Measurements from ENCODE around the gene CRMP1. TPM values are rescaled to one million over a fixed set of nuclear protein-coding genes. Genes with fewer than 3 reads are reported as not detected.

CRMP1 gene
- total and polyA plus RNA-seq, 7 experiments from 2014 or later = 0.46 TPM; not detected in 6

DNA sequence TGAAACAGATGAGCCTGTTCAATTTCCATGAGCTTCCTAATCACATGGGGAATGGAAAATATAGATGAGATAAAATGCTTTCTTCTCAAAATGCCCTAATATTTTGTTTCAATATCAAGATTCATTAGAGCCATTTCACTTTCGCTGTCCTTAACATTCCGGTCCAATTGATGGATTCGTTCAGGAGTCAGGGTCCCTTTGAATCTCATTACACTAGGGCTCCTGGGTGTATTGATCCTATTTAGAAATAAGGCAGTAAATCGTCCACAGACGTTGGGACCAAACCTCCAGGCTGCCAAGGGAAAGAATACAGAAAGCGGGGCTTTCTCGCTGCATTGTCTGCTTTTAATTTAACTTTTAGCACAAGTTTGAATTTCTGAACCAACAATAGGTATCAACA is 20.6 kb upstream of the CRMP1 start:
- DNase-seq (no peak), ATAC-seq (no peak)
- no peak overlapping the region for H3K4me3 ChIP-seq (ENCODE audit: low read length)
- H3K27me3 ChIP-seq (ENCODE audit: control insufficient read depth in 2 of 2, insufficient read depth in 2 of 2, low read length in 2 of 2) = no peaks in the 10 kb centered on the region
- Mint-ChIP-seq H3K4me3 (no peak overlapping the region), H3K27ac (no peak overlapping the region), H3K36me3 (peaks cover 0 to 6% (median 0%) of the 10 kb centered on the region in 5 donors), H3K4me1 (peaks cover 0 to 3% (median 0%) of the 10 kb centered on the region in 7 donors), H3K27me3 (peaks cover 0 to 11% (median 9%) of the 10 kb centered on the region in 5 donors), H3K9me3 (peaks cover 6 to 28% (median 17%) of the 10 kb centered on the region in 11 donors)
- H3K36me3 ChIP-seq (ENCODE audit: control insufficient read depth in 2 of 3, insufficient read depth in 3 of 3, low read length in 3 of 3) = no peaks in the 10 kb centered on the region
- no peaks in the 10 kb centered on the region for H3K4me1 ChIP-seq (ENCODE audit: control insufficient read depth in 2 of 2, insufficient read depth in 2 of 2, low read length in 2 of 2)
- H3K9me3 ChIP-seq (ENCODE audit: control insufficient read depth in 2 of 3, low read length in 3 of 3) = peaks cover 0 to 8% (median 0%) of the 10 kb centered on the region in 3 experiments
- intact Hi-C loops (cut with micrococcal nuclease) = no loop called here
- H3K27ac ChIP-seq (ENCODE audit: low read depth, low read length) = no peak overlapping the region
- POLR2A ChIA-PET = no interaction called here
- CTCF ChIA-PET = no interaction called here

DNA sequence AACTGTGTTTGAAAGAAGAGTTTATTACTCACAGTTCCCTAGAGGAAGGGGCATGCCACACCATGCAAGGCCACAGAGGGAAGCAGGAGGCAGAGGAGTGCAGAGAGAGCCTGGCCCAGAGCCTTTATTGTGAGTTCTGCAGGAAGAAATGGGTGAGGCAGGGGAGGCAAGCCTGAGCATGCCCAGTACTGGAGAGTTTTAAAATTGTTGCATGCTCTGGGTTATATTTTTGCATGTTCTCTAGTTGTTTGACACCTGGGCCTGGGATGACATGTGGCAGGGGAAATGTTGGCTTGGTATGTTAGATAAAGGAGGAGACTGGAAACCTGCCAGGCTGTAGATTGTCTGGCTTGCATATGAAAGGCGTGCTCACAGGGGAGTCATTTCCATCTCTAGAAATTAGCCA is 19.7 kb upstream of the CRMP1 start:
- peaks cover 5 to 35% (median 22%) of the 10 kb centered on the region in 11 donors for H3K9me3 Mint-ChIP-seq
- H3K4me1 ChIP-seq (ENCODE audit: control insufficient read depth in 2 of 2, insufficient read depth in 2 of 2, low read length in 2 of 2) = no peaks in the 10 kb centered on the region
- no peak overlapping the region for H3K27ac Mint-ChIP-seq
- H3K9me3 ChIP-seq (ENCODE audit: control insufficient read depth in 2 of 3, low read length in 3 of 3) = peaks cover 0 to 12% (median 0%) of the 10 kb centered on the region in 3 experiments
- no peaks in the 10 kb centered on the region for H3K36me3 ChIP-seq (ENCODE audit: control insufficient read depth in 2 of 3, insufficient read depth in 3 of 3, low read length in 3 of 3)
- peaks cover 0 to 3% (median 0%) of the 10 kb centered on the region in 7 donors for H3K4me1 Mint-ChIP-seq
- no peak overlapping the region for H3K4me3 ChIP-seq (ENCODE audit: low read length)
- H3K36me3 Mint-ChIP-seq = peaks cover 0 to 10% (median 0%) of the 10 kb centered on the region in 5 donors
- CTCF ChIA-PET = no interaction called here
- peaks cover 0 to 9% (median 6%) of the 10 kb centered on the region in 5 donors for H3K27me3 Mint-ChIP-seq
- H3K4me3 Mint-ChIP-seq = no peak overlapping the region
- ATAC-seq (no peak), DNase-seq (no peak)
- no peaks in the 10 kb centered on the region for H3K27me3 ChIP-seq (ENCODE audit: control insufficient read depth in 2 of 2, insufficient read depth in 2 of 2, low read length in 2 of 2)
- intact Hi-C loops (cut with micrococcal nuclease) = no loop called here
- H3K27ac ChIP-seq (ENCODE audit: low read depth, low read length) = no peak overlapping the region
- POLR2A ChIA-PET = no interaction called here

DNA sequence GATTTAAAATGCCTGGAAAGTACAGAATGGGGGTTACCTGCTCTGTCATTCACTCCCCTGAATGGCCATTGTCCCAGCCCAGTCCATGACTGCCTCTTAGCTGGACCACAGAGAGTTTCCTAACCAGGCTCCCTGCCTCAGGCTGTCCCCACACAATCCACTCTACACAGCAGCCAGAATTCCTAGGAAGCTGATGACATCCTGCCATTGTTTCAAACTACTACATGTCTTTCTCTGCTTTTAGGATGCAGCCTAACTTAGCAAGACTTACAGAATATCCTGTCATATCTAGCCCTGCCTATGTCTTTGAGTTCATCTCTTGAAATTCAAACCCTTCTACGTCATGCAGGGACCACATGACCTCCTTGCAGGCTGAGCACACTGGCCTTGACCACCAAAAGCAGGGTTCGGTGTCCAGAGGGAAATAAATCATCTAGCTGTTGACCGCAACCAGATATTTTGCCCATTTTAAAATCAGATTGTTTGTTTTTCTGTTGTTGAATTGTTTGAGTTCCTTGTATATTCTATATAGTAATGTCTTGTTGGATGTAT is 16.1 kb upstream of the CRMP1 start:
- CTCF ChIA-PET = no interaction called here
- H3K4me3 ChIP-seq (ENCODE audit: low read length) = no peak overlapping the region
- intact Hi-C loops (cut with micrococcal nuclease) = no loop called here
- DNase-seq (no peak), ATAC-seq (no peak)
- Mint-ChIP-seq H3K4me1 (peaks cover 0 to 3% (median 0%) of the 10 kb centered on the region in 7 donors), H3K9me3 (peaks cover 12 to 47% (median 23%) of the 10 kb centered on the region in 11 donors), H3K4me3 (no peak overlapping the region), H3K36me3 (peaks cover 0 to 10% (median 0%) of the 10 kb centered on the region in 5 donors), H3K27me3 (peaks cover 3 to 27% (median 24%) of the 10 kb centered on the region in 5 donors), H3K27ac (no peak overlapping the region)
- POLR2A ChIA-PET = no interaction called here
- H3K4me1 ChIP-seq (ENCODE audit: control insufficient read depth in 2 of 2, insufficient read depth in 2 of 2, low read length in 2 of 2) = no peaks in the 10 kb centered on the region
- H3K9me3 ChIP-seq (ENCODE audit: control insufficient read depth in 2 of 3, low read length in 3 of 3) = peaks cover 0 to 15% (median 0%) of the 10 kb centered on the region in 3 experiments
- no peaks in the 10 kb centered on the region for H3K27me3 ChIP-seq (ENCODE audit: control insufficient read depth in 2 of 2, insufficient read depth in 2 of 2, low read length in 2 of 2)
- no peaks in the 10 kb centered on the region for H3K36me3 ChIP-seq (ENCODE audit: control insufficient read depth in 2 of 3, insufficient read depth in 3 of 3, low read length in 3 of 3)
- no peak overlapping the region for H3K27ac ChIP-seq (ENCODE audit: low read depth, low read length)

DNA sequence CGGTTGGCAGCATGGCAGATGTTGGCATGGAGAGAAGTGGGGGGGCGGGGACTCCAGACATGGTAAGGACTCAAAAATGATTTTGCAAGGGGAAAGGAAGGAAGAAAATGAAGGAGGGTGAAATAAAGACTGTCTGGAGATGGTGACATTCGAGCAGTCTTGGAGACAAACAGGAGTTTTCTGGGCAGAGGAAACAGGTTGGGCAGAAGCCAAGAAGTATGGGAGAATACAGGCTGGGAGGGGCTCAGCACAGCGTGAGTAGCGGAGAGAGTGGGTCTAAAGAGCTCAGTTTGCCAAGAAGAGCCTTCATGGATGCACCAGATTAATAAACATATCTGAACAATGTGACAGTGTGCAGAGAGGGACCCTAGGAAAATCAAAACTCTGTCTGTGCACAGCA is 13.3 kb upstream of the CRMP1 start:
- peaks cover 3 to 38% (median 20%) of the 10 kb centered on the region in 5 donors for H3K27me3 Mint-ChIP-seq

DNA sequence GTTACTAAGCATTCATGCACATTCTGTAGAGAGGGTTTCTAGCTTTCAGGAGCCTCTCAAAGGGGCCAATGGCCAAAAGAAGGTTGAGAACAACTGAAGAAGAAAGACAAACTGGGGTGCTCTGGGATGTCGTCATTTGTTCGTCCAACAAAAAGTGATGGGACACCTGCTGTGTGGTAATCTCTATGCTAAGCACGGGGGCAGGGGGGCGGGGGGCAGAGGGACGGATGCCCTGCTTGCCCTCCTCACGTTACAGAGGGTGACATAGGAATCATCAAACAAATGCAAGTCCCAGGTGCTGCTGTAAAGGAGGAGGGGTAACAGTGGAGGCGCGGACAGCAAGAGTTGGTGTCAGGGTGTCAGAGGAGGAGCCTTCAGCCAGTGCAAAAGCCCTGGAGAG is 12.8 kb upstream of the CRMP1 start:
- no peak overlapping the region for H3K27ac ChIP-seq (ENCODE audit: low read depth, low read length)
- intact Hi-C loops (cut with micrococcal nuclease) = no loop called here
- no peaks in the 10 kb centered on the region for H3K27me3 ChIP-seq (ENCODE audit: control insufficient read depth in 2 of 2, insufficient read depth in 2 of 2, low read length in 2 of 2)
- H3K4me3 ChIP-seq (ENCODE audit: low read length) = no peak overlapping the region
- Mint-ChIP-seq H3K9me3 (peaks cover 8 to 50% (median 21%) of the 10 kb centered on the region in 11 donors), H3K36me3 (peaks cover 0 to 10% (median 0%) of the 10 kb centered on the region in 5 donors), H3K27ac (no peak overlapping the region), H3K4me1 (no peaks in the 10 kb centered on the region), H3K4me3 (no peak overlapping the region), H3K27me3 (peaks cover 3 to 41% (median 20%) of the 10 kb centered on the region in 5 donors)
- DNase-seq (no peak), ATAC-seq (no peak)
- no peaks in the 10 kb centered on the region for H3K36me3 ChIP-seq (ENCODE audit: control insufficient read depth in 2 of 3, insufficient read depth in 3 of 3, low read length in 3 of 3)
- no peaks in the 10 kb centered on the region for H3K4me1 ChIP-seq (ENCODE audit: control insufficient read depth in 2 of 2, insufficient read depth in 2 of 2, low read length in 2 of 2)
- CTCF ChIA-PET = no interaction called here
- POLR2A ChIA-PET = no interaction called here
- peaks cover 0 to 7% (median 0%) of the 10 kb centered on the region in 3 experiments for H3K9me3 ChIP-seq (ENCODE audit: control insufficient read depth in 2 of 3, low read length in 3 of 3)

More for the DNA sequence above, 13.3 kb upstream of the CRMP1 start:
- ChIA-PET POLR2A (no interaction called here), CTCF (no interaction called here)
- ATAC-seq = no peak
- DNase-seq = no peak
- H3K27me3 ChIP-seq (ENCODE audit: control insufficient read depth in 2 of 2, insufficient read depth in 2 of 2, low read length in 2 of 2) = no peaks in the 10 kb centered on the region
- H3K36me3 ChIP-seq (ENCODE audit: control insufficient read depth in 2 of 3, insufficient read depth in 3 of 3, low read length in 3 of 3) = no peaks in the 10 kb centered on the region
- Mint-ChIP-seq H3K27ac (no peak overlapping the region), H3K4me1 (no peaks in the 10 kb centered on the region), H3K4me3 (no peak overlapping the region), H3K36me3 (peaks cover 0 to 10% (median 0%) of the 10 kb centered on the region in 5 donors), H3K9me3 (peaks cover 10 to 53% (median 21%) of the 10 kb centered on the region in 11 donors)
- no peak overlapping the region for H3K27ac ChIP-seq (ENCODE audit: low read depth, low read length)
- H3K4me3 ChIP-seq (ENCODE audit: low read length) = no peak overlapping the region
- intact Hi-C loops (cut with micrococcal nuclease) = no loop called here
- no peaks in the 10 kb centered on the region for H3K4me1 ChIP-seq (ENCODE audit: control insufficient read depth in 2 of 2, insufficient read depth in 2 of 2, low read length in 2 of 2)
- peaks cover 0 to 7% (median 0%) of the 10 kb centered on the region in 3 experiments for H3K9me3 ChIP-seq (ENCODE audit: control insufficient read depth in 2 of 3, low read length in 3 of 3)

DNA sequence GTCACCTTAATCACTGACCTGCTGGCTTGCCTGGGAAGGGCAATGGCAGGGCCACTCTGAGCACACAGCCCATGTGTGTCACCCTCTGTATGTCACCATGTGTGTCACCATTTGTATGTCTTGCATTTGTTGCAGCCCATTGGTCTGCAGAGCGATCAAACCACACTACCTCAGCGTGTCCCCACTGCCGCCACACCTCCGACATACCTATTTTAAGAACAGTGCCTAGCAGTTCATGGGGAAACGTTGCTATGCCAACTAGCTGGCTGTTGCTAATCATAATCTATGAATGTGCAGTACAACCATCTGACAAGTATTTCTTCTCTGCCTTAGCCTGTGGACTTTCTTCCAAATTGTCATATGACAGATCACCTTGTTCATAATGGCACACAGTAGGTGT is 8.0 kb upstream of the CRMP1 start:
- Mint-ChIP-seq H3K36me3 (peaks cover 0 to 8% (median 0%) of the 10 kb centered on the region in 5 donors), H3K9me3 (peaks cover 0 to 34% (median 6%) of the 10 kb centered on the region in 11 donors), H3K27me3 (peaks cover 6 to 62% (median 28%) of the 10 kb centered on the region in 5 donors), H3K4me1 (no peaks in the 10 kb centered on the region), H3K27ac (no peak overlapping the region), H3K4me3 (no peak overlapping the region)
- ChIA-PET POLR2A (no interaction called here), CTCF (no interaction called here)
- Histone ChIP-seq H3K4me3 (ENCODE audit: low read length) (no peak overlapping the region), H3K36me3 (ENCODE audit: control insufficient read depth in 2 of 3, insufficient read depth in 3 of 3, low read length in 3 of 3) (no peaks in the 10 kb centered on the region), H3K9me3 (ENCODE audit: control insufficient read depth in 2 of 3, low read length in 3 of 3) (no peaks in the 10 kb centered on the region), H3K4me1 (ENCODE audit: control insufficient read depth in 2 of 2, insufficient read depth in 2 of 2, low read length in 2 of 2) (no peaks in the 10 kb centered on the region), H3K27me3 (ENCODE audit: control insufficient read depth in 2 of 2, insufficient read depth in 2 of 2, low read length in 2 of 2) (no peaks in the 10 kb centered on the region), H3K27ac (ENCODE audit: low read depth, low read length) (no peak overlapping the region)
- intact Hi-C loops (cut with micrococcal nuclease) = no loop called here
- DNase-seq (no peak), ATAC-seq (no peak)

DNA sequence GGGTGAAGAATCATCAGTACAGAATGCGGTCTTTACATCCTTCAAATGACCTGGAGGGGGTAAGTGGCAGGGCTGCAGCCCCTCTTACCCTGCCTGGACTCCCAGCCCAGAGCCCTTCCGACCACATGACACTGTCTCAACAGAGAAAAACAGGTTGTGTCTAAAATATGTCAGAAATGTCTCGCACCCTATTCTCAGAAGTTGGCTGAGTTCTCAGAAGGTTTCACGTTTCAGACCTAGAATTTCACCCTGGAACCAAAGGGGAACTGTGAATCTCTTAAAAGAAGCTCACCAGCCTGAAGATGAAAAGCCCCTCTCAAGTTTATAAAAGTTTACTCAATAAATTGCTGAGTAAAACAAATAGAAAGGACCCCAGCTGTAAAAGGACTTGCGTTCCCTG is 7.0 kb upstream of the CRMP1 start:
- Histone ChIP-seq H3K27me3 (ENCODE audit: control insufficient read depth in 2 of 2, insufficient read depth in 2 of 2, low read length in 2 of 2) (no peaks in the 10 kb centered on the region), H3K27ac (ENCODE audit: low read depth, low read length) (no peak overlapping the region), H3K36me3 (ENCODE audit: control insufficient read depth in 2 of 3, insufficient read depth in 3 of 3, low read length in 3 of 3) (no peaks in the 10 kb centered on the region), H3K9me3 (ENCODE audit: control insufficient read depth in 2 of 3, low read length in 3 of 3) (no peaks in the 10 kb centered on the region), H3K4me1 (ENCODE audit: control insufficient read depth in 2 of 2, insufficient read depth in 2 of 2, low read length in 2 of 2) (no peaks in the 10 kb centered on the region), H3K4me3 (ENCODE audit: low read length) (no peak overlapping the region)
- ATAC-seq (no peak), DNase-seq (no peak)
- no peak overlapping the region for H3K27ac Mint-ChIP-seq
- peaks cover 10 to 60% (median 32%) of the 10 kb centered on the region in 5 donors for H3K27me3 Mint-ChIP-seq
- peaks cover 0 to 27% (median 6%) of the 10 kb centered on the region in 11 donors for H3K9me3 Mint-ChIP-seq
- H3K4me3 Mint-ChIP-seq = no peak overlapping the region
- ChIA-PET CTCF (no interaction called here), POLR2A (no interaction called here)
- intact Hi-C loops (cut with micrococcal nuclease) = loop anchor here in 1 of 2 donors (10.0 kb wide), 1 partner anchor 1045 kb away; the partner anchor contains the start of gene MSX1
- H3K4me1 Mint-ChIP-seq = no peaks in the 10 kb centered on the region
- H3K36me3 Mint-ChIP-seq = peaks cover 0 to 8% (median 0%) of the 10 kb centered on the region in 5 donors
